Epithelial cell of proximal tubule (primary cell): ENCODE data around the gene PPP1R12B. TPM values are rescaled to one million over a fixed set of nuclear protein-coding genes. Genes with fewer than 3 reads are reported as not detected.

Source experiments
- DNase-seq: peaks from one replicate; pipeline ENCODE4 v3.0.0-alpha.2; 2011; ENCODE audit warnings: low read depth
- H3K4me3 ChIP-seq: 2 replicates; pipeline ENCODE4 v1.5.1; 2011; ENCODE audit warnings: low read depth, mild to moderate bottlenecking, low read length
- total RNA-seq: library from RNA; depleted of rRNA; stranded (reverse); fragments of >200 nt; gene quantifications from 2 replicates; pipeline ENCODE4 v1.2.3, GENCODE V29; 2015
- TF ChIP-seq, protein P1 (sequence below): conservative IDR thresholded peaks from 2 replicates; pipeline ENCODE4 v1.5.1; 2012; ENCODE audit warnings: low read depth, mild to moderate bottlenecking, low read length

The PPP1R12B gene, protein sequence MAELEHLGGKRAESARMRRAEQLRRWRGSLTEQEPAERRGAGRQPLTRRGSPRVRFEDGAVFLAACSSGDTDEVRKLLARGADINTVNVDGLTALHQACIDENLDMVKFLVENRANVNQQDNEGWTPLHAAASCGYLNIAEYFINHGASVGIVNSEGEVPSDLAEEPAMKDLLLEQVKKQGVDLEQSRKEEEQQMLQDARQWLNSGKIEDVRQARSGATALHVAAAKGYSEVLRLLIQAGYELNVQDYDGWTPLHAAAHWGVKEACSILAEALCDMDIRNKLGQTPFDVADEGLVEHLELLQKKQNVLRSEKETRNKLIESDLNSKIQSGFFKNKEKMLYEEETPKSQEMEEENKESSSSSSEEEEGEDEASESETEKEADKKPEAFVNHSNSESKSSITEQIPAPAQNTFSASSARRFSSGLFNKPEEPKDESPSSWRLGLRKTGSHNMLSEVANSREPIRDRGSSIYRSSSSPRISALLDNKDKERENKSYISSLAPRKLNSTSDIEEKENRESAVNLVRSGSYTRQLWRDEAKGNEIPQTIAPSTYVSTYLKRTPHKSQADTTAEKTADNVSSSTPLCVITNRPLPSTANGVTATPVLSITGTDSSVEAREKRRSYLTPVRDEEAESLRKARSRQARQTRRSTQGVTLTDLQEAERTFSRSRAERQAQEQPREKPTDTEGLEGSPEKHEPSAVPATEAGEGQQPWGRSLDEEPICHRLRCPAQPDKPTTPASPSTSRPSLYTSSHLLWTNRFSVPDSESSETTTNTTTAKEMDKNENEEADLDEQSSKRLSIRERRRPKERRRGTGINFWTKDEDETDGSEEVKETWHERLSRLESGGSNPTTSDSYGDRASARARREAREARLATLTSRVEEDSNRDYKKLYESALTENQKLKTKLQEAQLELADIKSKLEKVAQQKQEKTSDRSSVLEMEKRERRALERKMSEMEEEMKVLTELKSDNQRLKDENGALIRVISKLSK
- 2.5 and 21.6 TPM in 2 replicates for total RNA-seq

DNA sequence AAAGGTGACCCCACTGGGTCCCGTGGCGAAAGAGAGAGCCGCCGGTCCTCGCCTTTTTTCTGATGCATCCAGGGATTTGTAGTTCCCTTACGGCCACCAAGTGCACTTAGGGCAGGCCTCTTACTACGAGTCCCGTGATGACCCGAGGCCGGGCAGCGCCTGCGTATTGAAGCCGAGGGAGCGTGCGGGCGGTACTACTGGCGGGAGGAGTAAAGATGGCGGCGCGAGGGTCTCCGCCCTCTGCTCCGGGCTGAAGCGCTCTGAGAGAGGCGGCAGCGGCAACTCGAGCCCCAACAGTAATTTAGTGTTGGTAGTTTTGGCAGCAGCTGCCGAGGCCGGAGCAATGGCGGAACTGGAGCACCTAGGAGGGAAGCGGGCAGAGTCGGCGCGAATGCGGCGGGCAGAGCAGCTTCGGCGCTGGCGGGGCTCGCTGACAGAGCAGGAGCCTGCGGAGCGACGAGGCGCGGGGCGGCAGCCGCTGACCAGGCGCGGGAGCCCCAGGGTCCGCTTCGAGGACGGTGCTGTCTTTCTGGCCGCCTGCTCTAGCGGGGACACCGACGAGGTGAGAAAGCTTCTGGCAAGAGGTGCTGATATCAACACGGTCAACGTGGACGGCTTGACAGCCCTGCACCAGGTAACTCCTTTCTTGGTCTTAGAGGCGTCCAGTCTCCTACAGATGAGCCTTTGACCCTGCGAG lies at the start of gene PPP1R12B:
Gene PPP1R12B, plus strand, starts transcription at position 191 of the 697 bp plus-strand sequence. Its CDS starts 153 bp downstream, at position 344.
- peak within 1 kb of the TSS; percentile 94 for H3K4me3 ChIP-seq
- peak; percentile 88 for DNase-seq
- TF ChIP-seq, protein P1, sequence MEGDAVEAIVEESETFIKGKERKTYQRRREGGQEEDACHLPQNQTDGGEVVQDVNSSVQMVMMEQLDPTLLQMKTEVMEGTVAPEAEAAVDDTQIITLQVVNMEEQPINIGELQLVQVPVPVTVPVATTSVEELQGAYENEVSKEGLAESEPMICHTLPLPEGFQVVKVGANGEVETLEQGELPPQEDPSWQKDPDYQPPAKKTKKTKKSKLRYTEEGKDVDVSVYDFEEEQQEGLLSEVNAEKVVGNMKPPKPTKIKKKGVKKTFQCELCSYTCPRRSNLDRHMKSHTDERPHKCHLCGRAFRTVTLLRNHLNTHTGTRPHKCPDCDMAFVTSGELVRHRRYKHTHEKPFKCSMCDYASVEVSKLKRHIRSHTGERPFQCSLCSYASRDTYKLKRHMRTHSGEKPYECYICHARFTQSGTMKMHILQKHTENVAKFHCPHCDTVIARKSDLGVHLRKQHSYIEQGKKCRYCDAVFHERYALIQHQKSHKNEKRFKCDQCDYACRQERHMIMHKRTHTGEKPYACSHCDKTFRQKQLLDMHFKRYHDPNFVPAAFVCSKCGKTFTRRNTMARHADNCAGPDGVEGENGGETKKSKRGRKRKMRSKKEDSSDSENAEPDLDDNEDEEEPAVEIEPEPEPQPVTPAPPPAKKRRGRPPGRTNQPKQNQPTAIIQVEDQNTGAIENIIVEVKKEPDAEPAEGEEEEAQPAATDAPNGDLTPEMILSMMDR: no peak

DNA sequence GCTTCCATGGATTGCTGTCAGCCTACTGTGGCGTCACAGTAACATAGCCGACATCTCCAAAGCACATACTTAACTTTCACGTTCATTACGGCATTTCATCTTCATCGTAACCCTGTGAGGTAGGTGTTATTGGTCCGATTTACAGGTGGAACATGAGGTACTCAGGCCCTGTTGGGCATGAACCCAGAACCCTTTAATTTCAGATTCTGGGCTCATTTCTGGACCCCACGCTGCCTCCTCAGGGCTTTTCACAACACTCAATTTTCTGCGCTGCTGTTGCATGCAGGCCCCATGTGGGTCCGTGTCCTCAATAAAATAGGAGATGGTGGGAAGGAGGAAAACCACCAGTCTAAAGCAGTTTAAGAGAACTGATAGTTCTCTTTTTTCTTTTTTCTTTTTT lies 46.3 kb upstream of the PPP1R12B start:
- H3K4me3 ChIP-seq: no peak overlapping the region
- TF ChIP-seq, protein P1: no peak
- DNase-seq: no peak

DNA sequence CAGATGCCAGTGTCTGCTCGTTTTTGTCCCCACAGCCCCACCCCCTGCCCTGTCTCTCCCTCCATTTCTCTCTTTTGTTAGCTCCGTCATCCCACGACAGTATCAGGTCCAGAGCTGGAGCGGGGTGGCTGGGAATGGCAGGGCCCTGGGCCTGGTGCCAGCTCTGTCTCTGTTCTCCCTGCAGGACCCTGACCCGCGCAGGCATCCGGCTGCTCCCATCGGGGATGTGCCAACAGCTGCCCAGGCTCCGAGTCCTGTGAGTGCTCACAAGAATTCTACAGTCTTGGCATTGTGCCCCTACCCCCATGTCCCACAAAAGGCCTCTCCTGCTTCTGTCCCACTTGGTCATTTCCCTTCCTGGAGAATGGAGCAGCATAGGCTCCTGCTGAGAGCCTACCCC lies 44.1 kb upstream of the PPP1R12B start:
- no peak overlapping the region for H3K4me3 ChIP-seq
- no peak for DNase-seq
- TF ChIP-seq, protein P1: no peak

DNA sequence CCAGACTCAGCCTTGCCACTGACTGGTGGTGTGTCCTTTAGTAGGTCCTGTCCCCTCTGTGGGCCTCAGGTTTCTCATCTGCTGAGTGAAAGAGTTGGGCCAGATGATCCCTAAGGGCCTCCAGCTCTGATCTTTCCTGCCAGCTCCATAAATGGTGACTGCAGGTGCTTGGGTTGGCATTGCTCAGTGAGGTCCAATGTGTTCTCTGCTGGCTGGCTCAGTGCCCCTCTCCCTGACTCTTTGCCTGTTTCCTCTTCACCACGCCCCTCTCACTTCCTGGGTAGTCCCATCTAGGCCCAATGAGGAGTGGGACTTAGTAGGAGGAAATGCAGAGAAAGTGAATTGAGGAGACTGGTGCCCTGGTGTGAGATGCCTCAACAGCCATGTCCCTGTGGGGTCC lies 43.3 kb upstream of the PPP1R12B start:
- H3K4me3 ChIP-seq: no peak overlapping the region
- TF ChIP-seq, protein P1: no peak
- DNase-seq: no peak

DNA sequence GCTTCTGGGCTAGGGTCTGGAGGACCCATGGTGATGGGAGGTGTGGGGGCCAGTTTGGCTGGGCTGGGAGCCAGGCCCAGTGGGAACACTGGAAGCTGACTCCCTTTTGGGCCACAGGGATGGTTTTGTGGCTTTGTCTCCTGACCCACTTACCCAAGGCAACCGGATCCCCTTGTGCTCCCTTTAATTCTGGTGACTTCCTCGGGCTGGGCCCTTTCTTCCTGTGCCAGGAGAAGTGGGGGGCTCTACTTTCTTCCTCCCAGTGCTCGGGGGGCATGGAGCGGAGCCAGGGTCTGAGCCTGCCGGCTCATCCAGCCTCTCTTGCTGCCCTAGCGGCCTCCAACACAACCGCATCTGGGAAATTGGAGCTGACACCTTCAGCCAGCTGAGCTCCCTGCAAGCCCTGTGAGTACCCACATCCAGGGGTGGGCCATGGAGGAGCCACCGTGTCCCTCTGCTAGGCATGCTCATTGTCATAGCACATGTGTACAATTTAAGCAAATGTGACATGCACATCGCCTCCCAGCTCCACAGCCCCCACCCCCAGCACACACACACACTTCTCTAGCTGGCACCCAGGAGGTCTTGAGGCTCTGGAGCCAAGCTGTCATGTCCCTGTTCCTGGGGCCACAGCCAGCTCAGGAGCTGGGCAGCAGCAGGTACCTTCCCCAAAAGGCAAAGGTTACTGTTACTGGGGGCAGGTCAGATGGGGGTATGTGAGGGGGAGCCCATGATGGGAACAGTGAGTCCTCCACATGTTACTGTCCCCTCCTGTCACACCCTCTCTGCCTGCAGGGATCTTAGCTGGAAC lies 41.8 kb upstream of the PPP1R12B start:
- DNase-seq: no peak
- no peak overlapping the region for H3K4me3 ChIP-seq
- TF ChIP-seq, protein P1: no peak
